HG02678 (cell line): Measurements from ENCODE around the gene ZNF587.
"Not testable (repeated sequence)": the region's sequence is repeated elsewhere in the genome, so short reads cannot be mapped to it uniquely, and the experiment has no call there.

Experiments
- ATAC-seq: cut with Tn5 transposase; IDR thresholded peaks from one replicate; pipeline ENCODE4 v1.9.1; 2021; ENCODE audit warnings: mild to moderate bottlenecking, moderate library complexity; ENCODE audit not compliant: unreplicated experiment

The ZNF587 gene

GRCh38 chr19:57886046-57886445 lies 36.4 kb downstream of the ZNF587 start:
- no peak for ATAC-seq

- no peak for ATAC-seq
Observed at GRCh38 chr19:57887195-57887941, 37.7 kb downstream of the ZNF587 start.

- no peak for ATAC-seq
Observed at GRCh38 chr19:57888107-57888559, 38.5 kb downstream of the ZNF587 start.

- ATAC-seq, result peak; percentile 66
Observed at GRCh38 chr19:57888560-57889231, 39.0 kb downstream of the ZNF587 start, which contains the start of gene ZNF814. Gene ZNF814 (minus strand): TSS chr19:57889037. CDS start chr19:57888802, 235 bp downstream.

- ATAC-seq, result not testable (repeated sequence)
Observed at GRCh38 chr19:57890706-57891105, 41.0 kb downstream of the ZNF587 start.

- ATAC-seq, result no peak
Observed at GRCh38 chr19:57900311-57900710, 50.7 kb downstream of the ZNF587 start.

GRCh38 chr19:57903618-57904184 lies 54.0 kb downstream of the ZNF587 start:
- ATAC-seq, result no peak

GRCh38 chr19:57905258-57905657 lies 55.6 kb downstream of the ZNF587 start:
- no peak for ATAC-seq

GRCh38 chr19:57907394-57907793 lies 57.7 kb downstream of the ZNF587 start:
- ATAC-seq, result no peak

GRCh38 chr19:57914531-57914930 lies 64.9 kb downstream of the ZNF587 start:
- ATAC-seq, result no peak
